Measurements from ENCODE around the gene CCDC61.

The CCDC61 gene

DNA sequence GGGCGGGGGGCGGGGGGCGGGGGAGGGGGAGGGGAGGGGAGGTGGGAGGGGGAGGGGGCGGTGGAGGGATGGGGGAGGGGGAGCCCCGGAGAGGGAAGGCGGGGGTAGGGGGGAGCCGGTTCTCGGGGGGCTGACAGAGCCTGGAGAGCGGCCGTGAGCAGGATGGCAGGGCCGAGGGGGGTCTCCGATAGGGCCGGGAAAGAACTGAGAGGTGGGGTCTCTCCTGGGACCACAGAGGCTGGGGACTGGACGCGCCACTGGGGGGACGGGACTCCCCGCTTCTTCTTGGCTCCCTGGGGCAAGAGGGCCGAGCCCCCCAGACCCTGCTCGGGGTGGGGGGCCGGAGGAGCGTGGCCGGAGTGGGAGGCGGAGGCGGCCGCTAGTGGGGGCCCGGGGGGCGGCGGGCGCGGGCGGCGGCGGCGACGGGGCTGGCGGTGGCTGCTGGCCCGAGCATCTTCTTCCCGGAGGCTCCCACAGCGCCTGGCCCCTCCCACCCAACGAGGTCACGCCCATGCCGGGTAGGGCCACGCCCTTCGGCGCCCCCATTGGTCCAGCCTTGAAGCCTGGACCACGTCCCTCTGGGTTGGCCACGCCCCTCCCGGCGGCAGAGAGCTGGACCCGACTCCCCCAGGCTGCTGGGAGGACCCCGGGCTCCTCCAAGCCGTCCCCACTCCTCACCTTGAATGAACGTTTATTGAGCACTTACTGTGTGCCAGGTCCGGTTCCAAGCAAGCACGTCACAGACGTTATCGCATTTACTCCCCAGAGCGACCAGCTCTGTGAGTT lies 21.5 kb upstream of the CCDC61 start, which contains the start of gene NOVA2:
Gene NOVA2, minus strand, starts transcription at position 313 of the 786 bp plus-strand sequence. CDS start 514 bp downstream, outside the sequence.
- peak; percentile 66 for DNase-seq

DNA sequence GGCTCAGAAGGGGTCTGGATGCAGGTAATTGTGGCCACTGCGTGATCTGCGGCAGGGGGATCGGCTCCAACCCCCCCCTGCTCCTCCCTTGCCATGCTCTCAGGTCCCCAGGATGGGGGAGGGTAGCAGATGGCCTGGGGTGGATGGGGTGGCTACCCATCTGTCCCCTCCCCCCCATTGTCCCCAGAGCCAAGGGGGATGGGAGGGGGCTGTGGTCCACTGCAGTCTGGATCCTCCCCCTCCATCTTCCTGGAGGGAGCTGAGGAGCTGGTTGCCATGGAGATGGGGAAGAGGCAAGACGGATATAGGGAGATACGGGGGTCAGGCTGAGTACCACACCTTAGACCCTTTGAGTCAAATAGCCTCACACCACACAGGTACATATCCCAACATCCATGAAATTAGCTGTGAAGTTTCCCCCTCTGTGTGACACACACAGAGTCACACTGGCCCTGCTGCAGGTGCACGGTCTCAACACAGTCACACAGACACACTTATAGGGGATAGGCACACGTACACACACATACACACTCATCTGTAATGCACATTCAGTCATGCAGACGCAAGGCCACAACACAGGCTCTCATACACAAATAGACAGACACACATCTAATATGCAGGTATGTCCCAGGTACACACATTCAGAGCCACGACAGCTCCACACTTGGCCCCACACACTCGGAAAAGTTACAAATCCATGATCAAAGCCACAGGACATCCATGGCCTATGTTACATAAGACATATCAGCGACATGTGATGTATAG lies 19.8 kb upstream of the CCDC61 start:
- no peak for DNase-seq

DNA sequence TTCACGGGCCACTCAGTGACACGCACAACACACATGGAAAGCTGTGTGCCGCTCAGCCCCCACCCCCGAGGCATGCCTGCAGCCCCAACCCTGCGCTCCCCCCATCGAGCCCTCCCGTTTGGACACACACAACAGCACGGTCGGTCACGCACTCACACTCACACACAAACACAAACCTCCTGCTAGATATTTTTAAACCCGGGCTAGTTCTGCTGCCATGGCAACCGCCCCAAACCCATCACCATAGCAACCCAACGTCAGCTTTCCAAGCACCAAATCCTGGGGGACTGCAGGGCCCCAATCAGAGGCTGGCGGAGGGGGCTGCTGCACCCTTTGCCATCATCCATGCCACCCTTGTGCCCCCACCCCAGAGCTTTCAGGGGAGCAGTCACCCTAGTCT lies 19.1 kb upstream of the CCDC61 start:
- no peak for DNase-seq

DNA sequence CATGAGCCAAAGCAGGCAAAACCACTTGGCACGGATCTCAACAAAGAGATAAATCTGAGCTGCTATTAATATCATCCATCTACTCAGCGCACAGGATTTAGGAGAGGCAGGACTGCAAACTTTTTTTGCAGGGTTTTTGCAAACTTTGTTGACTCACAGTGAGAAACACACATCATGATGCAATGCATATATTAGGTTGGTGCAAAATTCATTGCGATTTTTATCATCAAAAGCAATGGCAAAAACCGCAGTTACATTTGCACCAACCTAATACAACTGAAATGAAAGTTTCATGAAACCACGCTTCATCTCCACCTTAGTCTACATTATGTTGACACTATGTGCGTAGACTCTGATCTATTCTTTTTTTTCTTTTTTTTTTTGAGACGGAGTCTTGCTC lies 17.1 kb upstream of the CCDC61 start:
- no peak for DNase-seq

DNA sequence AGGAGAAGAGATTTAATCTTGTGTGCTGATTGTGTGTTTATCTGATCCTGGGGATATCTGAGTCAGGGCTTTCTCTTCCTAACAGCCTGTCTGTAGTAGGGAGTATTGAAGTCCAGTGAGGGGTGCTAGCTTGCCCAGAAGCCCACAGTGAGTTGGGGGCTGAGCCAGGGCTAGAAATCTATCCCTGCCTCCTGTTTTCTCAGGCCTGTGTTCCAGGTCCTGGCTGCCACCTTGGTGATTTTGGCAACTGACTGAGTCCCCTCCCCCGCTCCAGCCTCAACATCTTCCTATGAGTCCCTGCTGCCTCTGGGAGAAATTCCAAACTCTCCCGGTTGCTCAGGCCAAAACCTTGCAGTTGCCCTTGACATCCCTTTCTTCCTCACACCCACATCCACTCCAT lies 13.9 kb upstream of the CCDC61 start:
- no peak for DNase-seq

DNA sequence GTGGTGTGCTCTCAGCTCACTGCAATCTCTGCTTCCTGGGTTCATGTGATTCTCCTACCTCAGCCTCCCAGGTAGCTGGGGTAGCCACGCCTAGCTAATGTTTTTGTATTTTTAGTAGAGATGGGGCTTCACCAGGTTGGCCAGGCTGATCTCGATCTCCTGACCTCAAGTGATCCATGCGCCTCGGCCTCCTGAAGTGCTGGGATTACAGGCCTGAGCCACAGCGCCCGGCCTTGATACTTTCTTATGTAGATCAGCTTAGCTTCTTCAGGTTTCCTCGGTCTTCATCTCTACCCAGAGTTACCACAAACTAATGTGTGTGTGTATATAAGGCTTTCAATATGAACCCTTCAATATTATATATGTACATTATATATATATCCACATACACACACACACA lies 9.9 kb upstream of the CCDC61 start:
- no peak for DNase-seq

DNA sequence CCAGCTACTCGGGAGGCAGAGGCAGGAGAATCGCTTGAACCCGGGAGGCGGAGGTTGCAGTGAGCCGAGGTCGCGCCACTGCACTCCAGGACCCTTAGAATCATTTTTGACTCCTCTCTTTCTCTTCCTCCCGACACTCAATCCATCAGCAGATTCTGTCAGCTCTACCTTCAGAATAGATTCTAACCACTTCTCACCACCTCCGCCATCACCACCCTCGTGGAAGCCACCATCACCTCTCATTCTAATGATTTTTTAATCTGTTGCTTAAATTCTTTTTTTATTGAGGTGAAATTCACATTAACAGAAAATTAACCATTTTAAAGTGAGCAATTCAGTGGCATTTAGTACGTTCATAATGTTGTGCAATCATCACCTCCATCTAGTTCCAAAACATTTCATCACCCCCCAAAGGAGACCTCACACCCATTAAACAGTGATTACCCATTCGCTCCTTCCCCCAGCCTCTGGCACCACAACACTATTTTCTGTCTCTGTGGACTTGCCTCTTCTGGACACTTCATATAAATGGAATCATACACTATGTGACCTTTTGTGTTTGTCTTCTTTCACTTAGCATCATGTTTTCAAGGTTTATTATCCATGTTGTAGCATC lies 5.0 kb upstream of the CCDC61 start:
- no peak for DNase-seq

DNA sequence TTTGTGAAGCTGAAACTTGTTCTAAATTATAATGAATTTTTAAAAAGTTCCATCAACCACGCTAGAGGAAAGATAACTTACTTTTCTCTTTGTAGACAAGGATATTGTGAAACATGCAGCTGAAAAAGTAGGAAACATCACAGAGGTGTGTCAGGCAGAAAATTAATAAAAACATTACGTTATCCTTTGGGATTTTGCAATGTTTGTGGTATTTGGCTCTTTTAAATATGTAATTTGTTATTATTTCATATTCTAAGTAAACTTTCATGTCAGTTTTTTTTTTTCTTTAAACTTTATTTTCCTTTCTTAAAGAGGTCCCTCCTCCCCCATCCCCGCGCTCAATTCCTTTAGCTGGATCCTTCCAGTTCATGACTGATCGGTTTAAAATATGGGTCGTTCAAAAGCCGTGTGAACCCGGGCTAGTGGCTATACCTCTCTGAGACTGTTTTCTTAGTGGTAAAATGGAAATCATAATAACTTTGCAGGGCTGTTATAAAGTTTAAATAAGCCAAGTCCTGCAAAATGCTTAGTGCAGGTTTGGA lies 740 bp upstream of the CCDC61 start:
- no peak for DNase-seq

DNA sequence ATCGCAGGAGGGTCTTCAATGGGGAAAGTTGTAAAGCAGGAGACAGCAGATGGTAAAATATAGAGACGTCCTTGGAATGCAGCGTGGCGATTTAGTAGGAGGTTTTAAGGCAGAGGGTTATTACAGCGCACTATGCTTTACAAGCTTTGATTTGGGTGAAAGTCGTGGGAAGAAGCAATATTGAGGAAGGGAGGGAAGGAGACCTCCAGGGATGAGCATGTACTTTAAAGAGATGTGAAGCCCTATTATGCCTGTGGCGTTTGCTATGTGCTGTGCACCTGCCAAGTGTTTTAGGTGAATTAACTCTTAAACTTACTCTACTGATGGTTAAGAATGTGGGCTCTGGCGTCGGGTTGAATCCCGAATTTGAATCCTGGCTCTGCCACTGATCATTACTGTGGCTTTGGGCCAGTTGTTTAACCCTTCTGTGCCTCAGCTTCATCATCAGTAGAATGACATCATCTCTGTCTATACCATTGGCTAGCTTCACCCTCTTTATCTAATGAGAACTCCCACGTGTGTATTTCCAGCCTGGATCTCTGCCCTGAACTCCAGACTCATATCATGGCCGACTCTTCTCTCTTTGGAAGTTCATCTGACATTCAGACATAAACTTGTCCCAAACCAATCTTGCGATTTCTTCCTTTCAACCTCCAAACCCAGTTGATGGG lies 583 bp downstream of the CCDC61 start:
- no peak for DNase-seq

DNA sequence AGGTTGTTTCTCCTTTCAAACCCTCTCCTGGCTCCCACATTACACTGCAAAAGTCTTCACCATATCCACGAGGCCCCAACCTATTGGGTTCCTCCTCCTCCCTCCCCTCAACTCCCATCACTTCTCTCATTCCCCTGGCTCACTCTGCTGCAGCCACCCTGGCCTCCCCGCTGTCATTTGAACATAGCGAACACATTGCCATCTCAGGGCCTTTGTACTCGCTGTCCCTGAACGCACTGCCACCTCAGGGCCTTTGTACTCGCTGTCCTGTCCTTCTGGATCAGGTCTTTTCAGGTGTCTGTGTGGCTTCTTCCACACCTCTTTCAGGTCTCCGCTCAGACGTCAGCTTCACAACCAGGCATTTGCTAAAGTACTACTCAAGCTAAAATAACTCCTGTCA lies 1.7 kb downstream of the CCDC61 start:
- DNase-seq, result no peak

DNA sequence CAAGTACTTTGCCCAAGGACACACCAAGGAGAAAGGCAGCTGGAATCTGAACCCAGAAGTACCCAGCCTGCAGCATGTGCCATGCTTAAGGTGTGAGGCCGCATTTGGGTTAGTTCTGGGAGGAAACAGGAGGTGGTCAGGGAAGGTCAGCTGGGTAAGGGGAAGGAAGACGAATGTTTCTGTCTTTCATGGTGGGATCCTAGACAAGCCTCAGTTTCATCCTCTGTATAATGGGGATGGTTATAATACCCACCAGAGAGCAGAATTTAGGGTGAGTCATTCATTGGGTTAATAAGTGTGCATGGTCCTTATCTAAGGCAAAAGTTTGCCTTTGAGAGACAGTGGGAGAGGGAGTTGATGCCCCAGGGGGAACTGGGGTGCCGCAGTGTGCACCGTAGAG lies 3.6 kb downstream of the CCDC61 start:
- DNase-seq, result no peak

DNA sequence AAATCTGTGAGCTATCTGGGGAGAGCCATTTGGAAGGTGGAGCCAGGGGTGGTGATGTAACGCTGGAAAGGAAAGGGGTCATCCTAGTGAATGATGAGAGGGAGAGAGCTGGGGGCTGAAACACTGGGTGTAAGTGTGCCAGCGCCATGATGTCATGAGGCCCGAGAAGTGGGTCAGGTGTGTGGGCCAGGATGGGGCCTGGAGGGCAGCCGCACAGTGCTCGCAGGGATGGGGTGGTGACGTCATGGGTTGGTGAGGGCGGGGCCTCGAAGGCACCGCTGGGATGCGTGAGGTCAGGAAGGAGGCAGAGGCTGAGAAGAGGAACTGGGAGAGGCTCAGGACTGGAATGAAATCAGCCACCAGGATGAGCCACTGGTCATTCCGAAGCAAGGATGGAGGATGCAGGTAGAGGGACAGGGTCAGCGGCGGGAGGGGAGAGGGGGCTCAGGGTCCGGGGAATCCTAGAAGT lies 4.4 kb downstream of the CCDC61 start:
- no peak for DNase-seq

DNA sequence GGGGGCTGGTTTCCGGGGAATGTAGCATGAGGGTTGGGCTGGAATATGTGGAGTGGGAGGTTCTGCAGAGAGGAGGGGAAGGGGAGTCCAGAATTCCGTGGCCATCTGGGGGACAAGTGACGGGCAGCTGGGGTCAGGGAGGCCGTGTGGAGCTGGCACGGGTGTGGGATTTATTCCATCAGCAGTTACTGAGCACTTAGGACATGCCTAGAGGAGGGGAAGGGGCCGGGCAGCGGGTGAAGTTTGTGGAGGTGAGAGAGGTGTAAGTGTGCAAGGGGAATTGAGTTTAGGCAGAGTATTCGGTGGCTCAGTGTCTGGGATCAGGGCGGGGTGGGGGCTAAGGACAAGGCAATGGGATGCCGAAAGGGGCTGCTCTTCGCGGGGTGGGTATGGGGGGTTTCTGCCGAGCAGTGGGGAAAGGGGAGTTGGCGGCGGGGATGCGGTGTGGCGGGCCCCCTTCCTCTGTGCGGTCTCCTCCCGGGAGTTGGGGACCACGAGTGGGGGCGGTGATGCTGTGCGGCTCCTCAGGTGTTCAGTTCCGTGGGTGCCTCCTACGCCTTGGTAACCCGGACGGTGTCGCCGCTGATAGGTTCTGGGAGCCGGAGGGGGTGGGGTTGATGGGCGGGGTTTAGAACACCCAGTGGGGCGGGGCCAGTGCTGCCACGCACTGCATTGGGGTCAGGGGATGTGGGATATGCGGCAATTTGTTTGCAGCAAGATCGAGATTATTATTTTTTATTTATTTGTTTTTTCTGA lies 5.4 kb downstream of the CCDC61 start:
- DNase-seq, result peak; percentile 72

DNA sequence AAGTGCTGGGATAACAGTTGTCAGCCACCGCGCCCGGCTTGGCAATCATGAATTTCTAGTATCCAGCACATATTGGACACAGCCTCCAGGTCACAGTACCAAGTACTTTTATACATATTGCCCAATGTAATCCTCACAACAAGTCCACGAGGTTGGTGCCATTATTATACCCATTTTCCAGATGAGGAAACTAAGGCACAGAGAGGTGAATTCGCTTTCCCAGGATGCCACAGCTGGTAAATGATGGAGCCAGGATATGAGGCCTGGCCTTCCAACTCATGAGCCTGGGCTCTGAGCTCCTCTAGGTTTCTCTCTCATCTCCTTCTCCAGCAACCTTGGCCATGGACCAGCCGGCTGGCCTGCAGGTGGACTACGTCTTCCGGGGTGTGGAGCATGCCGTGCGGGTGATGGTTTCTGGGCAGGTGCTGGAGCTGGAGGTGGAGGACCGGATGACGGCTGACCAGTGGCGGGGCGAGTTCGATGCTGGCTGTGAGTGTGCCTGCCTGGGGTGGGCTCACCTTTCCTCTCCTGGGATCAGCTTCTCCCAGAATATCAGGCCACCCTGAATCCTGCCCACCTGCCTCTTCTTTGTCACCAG lies 7.5 kb downstream of the CCDC61 start:
- no peak for DNase-seq

DNA sequence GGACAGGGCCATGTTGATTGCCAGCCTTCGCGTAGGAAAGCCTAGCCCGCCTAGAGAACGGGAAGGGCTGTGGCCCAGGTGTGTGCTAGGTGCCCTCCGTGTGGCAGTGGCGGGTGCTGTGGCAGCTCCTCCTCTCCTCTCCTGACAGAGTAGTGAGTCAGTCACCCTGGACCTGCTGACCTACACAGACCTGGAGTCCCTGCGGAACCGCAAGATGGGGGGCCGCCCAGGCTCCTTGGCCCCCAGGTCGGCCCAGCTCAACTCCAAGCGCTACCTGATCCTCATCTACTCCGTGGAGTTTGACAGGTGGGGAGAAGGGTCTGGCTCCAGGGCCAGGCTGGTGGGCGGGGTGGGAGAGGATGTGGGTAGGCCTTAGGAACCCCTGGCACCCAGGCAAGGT lies 11.1 kb downstream of the CCDC61 start:
- no peak for DNase-seq

DNA sequence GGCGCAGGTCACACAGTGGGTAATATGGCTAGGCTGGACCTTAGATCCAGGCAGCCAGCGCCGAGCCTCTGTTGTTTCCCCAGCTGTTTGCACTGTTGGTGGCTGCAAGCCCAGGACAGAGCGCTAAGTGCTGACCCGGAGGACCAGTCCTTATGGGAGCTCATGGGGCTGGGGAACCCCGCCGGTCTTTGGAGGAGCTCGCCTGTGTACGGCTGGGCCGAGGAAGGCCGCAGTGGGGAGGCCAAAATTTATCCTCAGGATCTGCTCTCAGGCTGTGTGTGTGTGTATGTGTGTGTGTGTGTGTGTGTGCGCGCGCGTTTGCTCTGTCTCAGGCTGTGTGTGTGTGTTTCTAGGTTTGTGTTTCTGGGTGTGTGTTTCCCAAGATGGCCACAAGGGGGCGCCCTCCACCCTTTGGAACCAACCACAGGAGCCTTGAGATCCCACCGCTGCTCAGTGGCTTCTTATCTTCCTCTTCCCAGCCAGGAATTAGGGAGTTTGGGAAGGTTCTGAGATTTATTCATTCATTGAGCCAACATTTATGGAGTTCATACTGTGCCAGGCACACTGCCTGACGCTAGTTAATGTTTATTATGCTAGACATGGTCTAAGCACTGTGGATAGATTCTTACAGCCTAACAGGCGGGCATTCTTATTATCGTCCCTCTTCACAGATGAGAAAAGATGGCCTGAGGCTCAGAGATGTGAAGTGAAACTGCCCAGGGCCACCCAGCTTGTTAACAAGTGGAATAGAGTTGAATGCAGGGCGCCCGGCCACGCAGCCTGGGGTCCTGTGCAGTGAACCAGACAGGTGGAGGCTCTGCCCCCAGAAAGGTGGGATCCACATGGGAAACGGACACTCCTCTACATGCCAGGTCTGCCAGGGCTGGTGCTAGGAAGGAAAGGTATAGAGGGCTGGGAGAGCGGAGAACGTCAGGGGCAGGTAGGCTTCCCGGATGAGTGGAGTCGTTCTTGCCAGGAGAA lies 14.6 kb downstream of the CCDC61 start:
- DNase-seq, result peak; percentile 68

DNA sequence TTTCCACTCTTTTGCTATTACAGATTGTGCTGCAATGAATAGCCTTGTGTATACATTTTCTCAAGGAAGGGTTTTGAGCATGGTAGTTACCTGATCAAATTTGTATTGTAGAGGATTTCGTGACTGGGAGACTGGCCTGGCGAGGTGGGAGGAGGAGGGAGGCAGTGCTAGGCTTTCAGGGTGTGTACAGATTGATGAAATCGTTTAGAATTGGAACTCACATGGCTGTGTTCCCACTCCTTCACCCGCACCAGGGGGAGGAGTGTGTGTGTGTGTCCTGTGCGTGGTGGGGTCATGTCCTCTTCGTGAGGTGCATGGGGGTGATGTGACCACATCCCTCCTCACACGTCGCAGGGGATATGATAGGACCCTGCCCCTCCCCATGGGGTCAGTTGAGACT lies 19.3 kb downstream of the CCDC61 start:
- DNase-seq, result no peak

DNA sequence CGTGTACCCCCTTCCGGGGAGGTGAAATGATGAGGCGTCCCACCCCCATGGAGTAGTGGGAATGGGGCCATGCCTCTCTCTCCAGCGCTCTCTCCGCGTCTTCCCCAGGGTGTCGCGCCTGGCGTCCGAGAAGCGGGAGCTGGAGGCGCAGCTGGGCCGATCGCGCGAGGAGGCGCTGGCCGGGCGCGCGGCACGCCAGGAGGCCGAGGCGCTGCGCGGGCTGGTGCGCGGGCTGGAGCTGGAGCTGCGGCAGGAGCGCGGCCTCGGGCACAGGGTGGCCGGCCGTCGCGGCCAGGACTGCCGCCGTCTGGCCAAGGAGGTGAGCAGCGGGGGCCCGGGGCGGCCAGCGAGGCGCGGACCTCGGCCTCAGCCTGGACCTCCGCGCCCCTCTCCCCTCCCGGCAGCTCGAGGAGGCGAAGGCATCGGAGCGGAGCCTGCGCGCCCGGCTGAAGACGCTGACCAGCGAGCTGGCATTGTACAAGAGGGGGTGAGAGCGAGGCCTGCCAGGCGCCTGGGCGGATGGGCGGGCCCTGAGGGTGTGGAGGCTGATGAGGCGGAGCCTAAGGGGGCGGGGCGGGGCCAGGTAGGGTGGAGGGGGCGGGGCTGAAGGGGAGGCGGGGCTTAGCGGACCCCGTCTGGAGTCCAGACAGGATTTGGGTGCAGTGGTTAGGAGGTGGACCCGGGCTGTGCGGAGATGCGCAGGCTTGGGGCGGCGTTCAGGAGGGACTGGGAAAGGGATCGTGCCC lies 19.8 kb downstream of the CCDC61 start:
- DNase-seq, result peak; percentile 62

DNA sequence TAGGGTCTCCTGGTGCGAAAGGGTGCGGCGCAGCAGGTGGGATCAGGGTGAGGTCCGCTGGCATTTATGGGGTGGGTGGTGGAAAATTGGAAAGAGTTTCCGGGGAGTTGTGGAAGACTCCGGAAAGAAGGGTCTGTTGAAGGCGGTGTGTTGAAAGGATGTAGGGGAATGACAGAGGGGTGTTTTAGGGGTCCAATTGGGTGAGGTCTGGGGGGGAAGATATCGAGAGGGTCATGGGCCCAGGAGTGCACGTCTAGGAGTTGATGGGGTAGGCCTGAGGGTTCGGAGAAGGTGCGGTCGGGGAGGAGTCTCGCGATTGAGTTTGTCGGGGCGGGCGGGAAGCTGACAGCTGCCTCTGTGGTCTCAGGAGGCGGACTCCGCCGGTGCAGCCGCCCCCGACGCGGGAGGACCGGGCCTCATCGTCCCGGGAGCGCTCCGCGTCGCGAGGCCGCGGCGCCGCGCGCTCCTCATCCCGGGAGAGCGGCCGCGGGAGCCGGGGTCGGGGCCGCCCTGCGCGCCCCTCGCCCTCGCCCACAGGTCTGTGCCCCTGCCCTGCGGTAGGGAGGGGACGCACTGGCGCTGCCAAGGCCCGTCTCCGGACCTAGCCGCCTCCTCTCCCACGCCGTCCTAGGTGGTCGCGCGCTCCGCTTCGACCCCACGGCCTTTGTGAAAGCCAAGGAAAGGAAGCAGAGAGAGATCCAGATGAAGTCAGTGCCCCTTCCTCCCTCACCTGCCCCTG lies 20.6 kb downstream of the CCDC61 start:
- peak; percentile 24 for DNase-seq

All from activated CD4-positive, alpha-beta T cell treated with anti-CD3 and anti-CD28 coated beads, Interleukin-10, Interleukin-2, amounts not matched to agents 100 ng/mL and 50 ng/mL, durations not matched to agents 16 hours and 8 hours (primary cell).